Daoy (cell line): ENCODE measurements around the gene PALM. TPM values are rescaled to one million over a fixed set of nuclear protein-coding genes. Genes with fewer than 3 reads are reported as not detected.
"Not testable (repeated sequence)": the region's sequence is repeated elsewhere in the genome, so short reads cannot be mapped to it uniquely, and the experiment has no call there.

ENCODE experiments used
- DNase-seq: peaks from one replicate; pipeline ENCODE4 v3.0.0-alpha.2; 2015; ENCODE audit warnings: low read depth
- total RNA-seq: library from RNA; depleted of rRNA; stranded (reverse); fragments of >200 nt; shearing (Covaris generic); gene quantifications from 2 replicates; pipeline ENCODE4 v1.2.3, GENCODE V29; 2014

Gene PALM
- total RNA-seq, 1 experiment from 2014 or later = 1.1 TPM

DNA sequence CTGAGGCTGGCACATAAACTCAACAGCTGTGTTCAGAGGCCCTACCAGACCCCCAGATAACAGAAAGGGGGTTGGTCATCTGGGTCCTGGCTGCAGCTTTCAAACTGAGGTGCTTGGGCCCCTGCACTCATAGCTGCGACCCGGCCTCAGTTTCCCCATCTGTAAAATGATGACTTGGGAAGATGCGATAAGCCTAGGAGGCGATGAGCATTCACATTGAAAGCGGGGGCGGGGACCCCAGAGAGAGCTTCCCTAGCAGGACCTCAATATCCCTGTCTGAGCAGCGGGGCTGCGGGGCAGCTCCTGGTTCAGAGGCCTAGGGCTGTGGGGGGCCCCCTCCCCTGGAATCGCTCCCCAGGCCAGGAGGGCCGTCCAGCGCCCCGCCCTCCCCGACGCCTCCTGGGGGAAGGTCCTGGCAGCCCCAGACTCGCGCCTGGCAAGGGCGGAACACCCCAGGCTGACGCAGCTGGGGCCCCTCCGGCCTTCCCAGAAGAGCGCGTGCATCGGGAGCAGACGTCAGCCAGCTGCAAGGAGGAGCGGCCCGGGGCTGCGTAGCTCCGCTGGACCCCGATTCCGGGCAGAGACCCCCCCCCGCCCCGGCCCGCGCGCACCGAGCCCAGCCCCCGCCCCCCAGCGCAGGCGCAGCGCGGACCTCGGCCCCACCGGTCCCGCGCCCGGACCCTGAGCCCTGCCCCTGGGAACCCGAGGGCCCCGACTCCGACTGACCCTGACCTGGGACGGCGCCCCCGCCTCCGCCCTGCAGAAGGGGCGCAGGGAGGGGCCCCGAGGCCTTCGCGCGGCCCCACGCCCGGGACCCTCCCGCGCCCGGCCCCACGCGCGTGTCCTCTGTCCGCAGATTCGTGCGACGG is 29.1 kb upstream of the PALM start:
- DNase-seq = peak; percentile 75

DNA sequence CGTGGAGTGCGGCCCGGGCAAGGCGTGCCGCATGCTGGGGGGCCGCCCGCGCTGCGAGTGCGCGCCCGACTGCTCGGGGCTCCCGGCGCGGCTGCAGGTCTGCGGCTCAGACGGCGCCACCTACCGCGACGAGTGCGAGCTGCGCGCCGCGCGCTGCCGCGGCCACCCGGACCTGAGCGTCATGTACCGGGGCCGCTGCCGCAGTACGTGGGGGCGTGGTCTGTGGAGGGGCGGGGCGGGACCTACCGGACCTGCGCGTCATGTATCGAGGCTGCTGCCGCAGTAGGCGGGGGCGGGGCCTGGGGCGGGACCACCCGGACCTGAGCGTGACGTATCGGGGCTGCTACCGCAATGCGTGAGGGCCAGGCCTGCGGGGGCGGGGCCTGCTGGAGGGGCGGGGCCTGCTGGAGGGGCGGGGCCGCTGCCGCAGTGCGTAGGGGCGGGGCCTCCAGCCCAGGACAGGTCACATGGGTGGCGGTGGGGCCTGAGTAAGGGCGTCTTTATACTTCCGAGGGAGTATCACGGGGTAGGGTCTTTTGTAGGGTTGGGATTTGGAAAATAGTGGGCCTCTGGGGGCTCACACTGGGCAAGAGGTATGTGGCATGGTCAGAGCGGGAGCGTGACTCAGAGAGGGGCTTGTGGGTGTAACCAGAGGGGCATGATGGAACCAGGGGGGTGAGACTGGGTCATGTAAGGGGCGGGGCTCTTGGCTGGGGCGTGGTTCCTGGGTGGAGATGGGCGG is 28.3 kb upstream of the PALM start:
- peak; percentile 99 for DNase-seq

GRCh38 chr19:681029-682019 is 27.4 kb upstream of the PALM start:
- DNase-seq = no peak

- DNase-seq = no peak
These were observed 25.9 kb upstream of the PALM start for GRCh38 chr19:682678-683320.

DNA sequence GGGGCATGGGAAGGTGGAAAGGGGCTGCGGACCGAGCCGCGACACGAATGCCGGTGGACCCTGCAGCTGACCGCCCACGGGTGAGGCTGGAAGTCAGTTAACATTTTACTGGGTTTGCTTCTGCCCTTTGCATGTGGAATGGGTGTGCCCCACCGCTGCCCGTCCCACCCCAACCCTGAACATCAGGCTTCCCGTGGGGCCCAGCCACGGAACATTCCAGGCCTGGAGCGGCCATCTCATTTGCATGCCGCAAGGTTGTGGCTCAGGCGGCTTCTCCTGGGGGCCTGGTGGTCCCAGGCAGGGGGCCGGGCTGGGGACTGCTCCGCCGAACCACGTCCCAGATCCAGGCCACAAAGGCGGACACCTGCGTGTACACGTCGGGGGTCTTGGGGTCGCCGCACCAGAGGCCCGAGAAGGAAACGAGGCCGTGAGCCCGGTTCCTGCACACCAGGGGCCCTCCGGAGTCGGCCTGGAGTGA is 23.2 kb upstream of the PALM start:
- no peak for DNase-seq

- no peak for DNase-seq
These were observed 22.0 kb upstream of the PALM start for GRCh38 chr19:686589-687297.

DNA sequence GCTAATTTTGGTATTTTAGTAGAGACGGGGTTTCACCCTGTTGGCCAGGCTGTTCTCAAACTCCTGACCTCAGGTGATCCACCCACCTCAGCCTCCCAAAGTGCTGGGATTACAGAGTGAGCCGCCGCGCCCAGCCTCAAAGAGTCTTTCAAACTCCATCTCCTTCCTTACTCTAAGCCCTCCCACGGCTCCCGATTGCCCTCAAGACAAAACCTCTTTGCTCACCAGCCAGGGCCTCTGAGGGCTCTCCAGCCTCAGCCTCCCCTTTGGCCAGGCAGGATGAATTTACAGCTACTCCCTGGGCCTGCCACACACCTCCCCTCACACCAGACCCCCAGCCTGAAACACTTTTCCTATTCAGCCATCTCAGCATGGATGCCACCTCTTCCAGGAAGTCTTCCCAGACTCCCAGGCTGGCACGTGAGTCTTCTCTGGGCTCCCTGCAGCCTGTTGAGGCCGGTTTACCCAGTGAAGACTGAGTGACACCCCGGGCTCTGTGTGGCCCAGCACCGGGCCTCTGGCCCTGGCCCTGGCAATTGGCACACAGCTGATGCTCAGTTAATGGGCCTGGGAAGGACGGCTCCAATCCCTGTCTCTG is 21.1 kb upstream of the PALM start:
- DNase-seq = no peak

DNA sequence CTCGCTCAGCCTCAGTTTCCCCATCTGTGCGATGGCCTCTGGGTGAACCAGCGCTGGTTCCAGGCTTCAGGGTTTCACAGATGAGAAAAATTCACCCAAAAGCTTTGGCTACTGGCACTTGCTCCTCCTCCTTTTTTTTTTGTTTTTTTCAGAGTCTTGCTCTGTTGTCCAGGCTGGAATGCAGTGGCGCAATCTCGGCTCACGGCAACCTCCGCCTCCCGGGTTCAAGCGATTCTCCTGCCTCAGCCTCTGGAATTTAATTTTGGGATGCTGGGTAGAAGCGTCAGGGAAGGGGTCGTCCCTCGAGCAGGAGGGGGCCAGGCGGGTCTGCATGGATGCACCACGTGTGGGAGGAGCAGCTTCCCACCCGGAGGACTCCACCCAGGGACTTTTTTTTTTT is 20.5 kb upstream of the PALM start:
- no peak for DNase-seq

GRCh38 chr19:688992-689391 is 19.7 kb upstream of the PALM start:
- DNase-seq = no peak

DNA sequence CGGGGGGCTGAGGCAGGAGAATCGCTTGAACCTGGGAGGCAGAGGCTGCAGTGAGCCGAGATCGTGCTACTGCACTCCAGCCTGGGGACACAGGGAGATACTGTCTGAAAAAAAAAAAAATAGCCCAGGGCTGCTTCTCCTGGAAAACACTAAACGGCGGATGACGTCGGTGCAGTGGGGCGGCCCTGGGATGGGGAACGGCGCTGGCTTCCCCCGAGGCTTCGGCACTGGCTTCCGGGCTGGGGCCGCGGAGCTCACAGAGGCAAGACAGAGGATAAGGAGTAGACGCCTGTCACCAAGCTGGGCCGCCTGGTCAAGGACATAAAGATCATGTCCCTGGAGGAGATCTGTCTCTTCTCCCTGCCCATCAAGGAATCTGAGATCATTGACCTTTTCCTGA is 18.5 kb upstream of the PALM start:
- DNase-seq = no peak

DNA sequence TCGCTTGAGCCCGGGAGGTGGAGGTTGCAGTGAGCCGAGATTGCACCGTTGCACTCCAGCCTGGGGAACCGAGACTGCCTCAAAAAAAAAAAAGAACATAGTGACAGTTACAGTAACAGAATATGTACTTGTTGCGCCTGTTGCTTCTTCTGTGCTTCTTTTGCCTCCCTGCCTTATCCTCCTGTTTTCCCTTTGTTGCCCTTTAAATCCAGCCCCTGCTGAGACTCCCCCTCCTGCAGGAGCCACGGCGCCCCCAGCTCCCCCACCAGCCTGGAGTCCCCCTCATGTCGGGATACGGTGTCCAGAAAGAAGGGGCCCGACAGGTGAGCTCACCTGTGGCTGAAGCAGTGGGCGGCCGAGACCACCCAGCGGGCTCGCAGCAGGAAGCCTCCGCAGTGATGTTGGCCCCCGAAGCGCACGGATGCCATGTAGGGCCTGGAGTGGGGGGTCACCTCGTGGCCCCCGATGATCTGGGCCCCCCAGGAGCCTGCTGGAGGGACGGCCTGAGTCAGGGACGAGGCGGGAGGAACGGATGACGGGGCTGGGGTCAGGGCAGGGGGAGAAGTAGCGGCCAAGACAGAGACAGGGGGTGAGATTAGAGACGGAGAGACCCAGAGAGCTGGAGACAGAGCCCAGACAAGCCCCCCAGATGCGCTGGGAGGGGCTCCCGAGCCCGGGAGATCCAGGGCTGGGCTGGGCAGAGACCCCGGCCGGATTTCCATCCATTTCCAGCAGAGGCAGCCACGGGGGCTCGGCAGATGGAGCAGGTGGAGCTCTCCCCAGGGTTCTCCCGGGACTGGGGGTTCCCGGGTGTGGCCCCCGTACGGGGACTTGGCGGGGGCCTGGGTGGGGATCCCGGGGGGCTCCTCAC is 14.0 kb upstream of the PALM start:
- no peak for DNase-seq

DNA sequence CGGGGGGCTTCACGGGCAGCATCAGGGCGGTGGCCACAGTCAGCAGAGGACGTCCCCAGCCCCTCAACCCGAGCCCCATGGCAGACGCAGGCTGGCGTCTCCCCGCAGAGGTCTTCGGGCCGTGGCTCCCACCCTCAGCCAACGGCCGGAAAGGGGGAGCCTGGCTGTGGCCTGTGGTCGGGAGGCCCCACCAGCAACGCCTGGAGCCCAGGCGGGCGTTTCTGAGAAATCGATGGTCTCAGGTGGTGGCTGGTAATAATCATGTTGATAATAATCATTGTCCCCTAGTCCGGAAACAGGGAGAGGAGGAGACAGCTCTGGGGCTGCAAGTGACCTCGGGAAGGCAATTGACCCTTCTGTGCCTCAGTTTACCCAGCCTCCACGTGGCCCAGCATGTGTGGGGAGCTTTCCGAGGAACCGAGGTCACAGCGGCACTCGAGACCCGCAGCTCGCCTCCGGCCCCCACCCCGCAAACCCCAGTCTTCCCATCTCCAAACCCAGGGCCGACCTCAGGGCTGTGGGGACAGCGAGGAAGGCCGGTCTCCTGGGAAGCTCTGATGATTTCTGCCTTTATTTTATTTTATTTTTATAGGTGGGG is 13.3 kb upstream of the PALM start, which contains the start of gene PRSS57:
Gene PRSS57, minus strand, starts transcription at position 101 of the 598 bp plus-strand sequence. Its CDS starts 22 bp downstream, at position 79.
- no peak for DNase-seq

DNA sequence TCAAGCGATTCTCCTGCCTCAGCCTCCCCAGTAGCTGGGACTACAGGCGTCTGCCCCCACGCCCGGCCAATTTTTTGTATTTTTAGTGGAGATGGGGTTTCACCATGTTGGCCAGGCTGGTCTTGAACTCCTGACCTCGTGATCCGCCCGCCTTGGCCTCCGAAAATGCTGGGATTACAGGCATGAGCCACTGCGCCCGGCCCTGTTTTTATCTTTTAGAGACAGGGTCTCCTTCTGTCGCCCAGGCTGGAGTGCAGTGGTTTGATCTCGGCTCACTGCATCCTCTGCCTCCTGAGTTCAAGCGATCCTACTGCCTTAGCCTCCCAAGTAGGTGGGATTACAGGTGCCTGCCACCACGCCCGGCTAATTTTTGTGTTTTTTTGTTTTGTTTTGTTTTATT is 10.2 kb upstream of the PALM start:
- not testable (repeated sequence) for DNase-seq

- DNase-seq = not testable (repeated sequence)
These were observed 8.8 kb upstream of the PALM start for GRCh38 chr19:699885-700284.

DNA sequence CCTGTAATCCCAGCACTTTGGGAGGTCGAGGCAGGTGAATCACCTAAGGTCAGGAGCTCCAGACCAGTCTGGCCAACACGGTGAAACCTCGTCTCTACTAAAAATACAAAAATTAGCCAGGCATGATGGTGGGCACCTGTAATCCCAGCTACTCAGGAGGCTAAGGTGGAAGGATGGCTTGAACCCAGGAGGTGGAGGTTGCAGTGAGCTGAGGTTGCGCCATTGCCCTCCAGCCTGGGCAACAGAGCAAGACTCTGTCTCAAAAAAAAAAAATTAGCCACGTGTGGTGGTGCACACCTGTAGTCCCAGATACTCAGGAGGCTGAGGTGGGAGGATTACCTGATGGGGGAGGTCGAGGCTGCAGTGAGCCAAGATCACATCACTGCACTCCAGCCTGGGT is 5.9 kb upstream of the PALM start:
- DNase-seq = not testable (repeated sequence)

DNA sequence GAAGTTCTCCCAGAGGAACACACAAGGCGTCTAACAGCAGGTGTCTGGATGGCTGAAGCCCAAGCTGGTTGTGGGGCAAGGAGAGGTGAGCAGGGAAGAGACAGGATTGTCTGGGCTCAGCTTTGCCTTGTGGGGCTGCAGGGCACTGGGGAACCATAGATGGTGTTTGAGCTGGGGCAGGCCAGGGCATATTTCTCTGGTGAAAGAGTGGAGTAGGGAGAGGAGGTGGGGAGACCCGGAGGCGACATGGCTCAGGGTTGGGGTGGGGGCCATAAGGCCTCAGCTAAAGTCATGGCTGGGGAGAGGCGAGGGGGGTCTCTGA is 5.4 kb upstream of the PALM start:
- no peak for DNase-seq

GRCh38 chr19:703651-704446 is 4.9 kb upstream of the PALM start:
- peak; percentile 72 for DNase-seq

GRCh38 chr19:704447-704741 is 4.3 kb upstream of the PALM start:
- DNase-seq = no peak
